ENCODE results near the gene SLTM. TPM values are rescaled to one million over a fixed set of nuclear protein-coding genes. Genes with fewer than 3 reads are reported as not detected.
"Not testable (repeated sequence)": the region's sequence is repeated elsewhere in the genome, so short reads cannot be mapped to it uniquely, and the experiment has no call there.

Gene SLTM
- total RNA-seq: 96.1 TPM

DNA sequence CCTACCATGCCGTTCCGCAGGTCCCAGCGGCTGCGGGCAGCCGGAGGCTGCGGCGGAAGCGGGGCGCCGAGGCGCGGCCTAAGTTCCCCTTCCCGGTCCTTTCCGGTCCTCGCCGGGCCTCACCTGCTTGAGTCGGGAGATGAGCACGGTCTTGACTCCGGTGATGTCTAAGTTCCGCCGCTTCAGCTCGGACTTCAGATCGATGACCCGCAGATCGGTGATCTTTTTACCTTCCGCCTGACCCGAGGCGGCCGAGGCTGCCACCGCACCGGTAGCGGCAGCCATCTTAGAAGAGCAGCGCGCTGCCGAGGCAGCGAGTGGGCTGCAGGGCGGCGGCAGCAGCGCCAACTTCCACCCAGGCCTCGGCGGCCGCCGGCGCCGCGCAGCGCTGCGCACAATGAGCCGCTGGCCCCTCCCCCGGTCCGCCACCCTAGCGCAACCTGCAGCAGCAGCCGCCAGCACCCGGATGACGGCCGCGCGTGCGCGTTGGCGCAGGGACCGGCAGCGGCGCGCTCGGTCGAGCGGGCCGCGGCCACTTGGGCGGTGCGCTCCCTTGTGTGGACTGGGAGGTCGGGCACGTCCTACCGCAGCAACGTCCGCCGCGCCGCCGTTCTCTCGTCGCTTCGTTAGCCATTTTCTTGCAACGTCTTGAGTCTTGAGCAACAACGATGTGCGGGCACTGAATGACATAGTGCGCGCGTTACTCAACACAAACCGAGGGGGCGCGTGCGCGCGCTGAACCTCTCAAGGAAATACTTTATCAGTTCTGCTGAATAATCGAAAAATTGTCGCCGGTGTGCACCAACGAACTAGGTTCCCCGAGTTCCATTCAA, at the start of gene SLTM:
SLTM (minus strand) TSS at position 399 of the 833 bp plus-strand sequence; CDS start at position 285, 114 bp downstream.
- DNase-seq: peak; percentile 89

DNA sequence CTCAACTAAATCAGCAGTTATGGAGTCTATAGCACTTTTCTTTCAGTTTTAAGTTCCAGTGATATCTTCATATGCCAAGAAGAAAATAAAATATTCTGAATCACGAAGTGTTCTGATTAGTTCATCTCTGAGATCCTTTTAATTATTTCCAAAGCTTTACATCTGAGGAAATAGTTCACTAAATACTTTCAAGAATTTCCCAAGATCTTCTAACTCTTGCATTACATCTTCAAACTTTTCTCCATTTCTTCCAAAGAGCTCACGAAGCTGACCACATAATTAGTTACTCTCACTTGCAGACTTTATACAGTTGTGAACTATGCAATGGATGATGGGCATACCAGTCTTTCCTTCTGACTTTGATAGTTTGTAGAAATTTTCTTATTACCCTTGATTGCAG, 49.8 kb upstream of the SLTM start:
- DNase-seq: no peak

DNA sequence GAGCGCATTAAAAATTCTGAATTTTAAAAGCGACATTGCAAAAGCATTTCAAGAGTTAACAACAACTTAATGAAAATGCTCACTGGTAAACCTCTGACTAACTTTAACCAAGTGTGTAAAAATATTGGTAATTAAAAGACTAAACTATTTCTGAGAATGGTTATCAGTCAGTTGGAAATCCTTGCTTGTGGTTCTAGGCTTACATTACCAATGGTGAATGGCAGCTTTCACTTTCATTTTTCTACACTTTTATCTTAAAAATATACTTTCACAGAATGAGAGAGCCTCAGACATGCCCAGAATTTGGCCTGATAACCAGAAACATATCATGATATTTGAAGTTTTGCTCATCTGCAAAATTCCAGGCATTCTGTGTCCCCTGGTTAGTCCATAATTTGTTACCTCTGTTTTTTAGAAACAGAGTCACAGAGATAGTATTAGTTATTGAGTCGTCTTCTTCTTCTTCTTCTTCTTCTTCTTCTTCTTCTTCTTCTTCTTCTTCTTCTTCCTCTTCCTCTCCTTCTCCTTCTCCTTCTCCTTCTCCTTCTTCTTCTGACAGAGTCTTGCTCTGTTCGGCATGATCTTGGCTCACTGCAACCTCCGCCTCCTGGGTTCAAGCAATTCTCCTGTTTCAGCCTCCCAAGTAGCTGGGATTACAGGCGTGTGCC, 48.5 kb upstream of the SLTM start:
- no peak for DNase-seq

DNA sequence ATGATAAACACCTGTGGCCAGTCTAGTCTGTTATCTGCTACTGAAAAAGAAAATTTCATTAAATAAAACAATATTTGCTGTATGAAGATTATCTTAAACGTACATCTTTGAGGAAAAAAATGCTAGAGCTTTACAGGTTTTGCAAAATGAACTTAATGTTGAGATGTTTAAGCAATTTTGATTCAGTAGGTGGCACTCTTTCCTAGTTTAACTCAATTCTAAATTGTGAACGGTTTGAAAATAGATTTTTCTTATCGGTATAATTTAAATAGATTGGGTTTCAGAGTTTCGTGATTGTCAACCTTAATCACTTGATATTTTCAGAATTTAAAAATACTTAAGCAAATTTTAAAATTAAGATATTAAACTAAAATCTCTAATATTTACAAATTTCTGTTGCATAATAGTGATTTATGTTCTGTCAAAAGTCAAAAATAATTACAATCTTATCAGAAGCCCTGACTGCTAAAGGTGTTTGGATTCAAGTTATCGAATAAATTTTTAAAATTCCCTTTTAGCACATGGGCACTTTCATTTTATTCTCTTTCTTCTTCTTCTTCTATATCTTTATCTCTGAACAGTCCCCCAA, 47.0 kb upstream of the SLTM start:
- no peak for DNase-seq

DNA sequence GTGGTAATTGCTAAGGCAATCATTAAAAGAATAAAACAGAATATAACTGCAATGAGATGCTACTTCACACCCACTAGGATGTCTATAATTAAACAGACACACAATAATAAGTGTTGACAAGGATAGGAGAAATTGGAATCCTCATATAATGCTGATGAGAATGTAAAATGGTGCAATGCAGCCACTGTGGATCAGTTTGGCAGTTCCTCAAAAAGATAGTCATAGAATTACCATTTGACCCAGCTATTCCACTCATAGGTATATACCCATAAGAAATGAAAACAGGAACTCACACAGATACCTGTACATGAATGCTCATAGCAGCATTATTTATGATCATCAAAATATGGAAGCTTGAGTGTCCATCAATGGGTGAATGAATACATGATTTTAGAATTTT, 44.4 kb upstream of the SLTM start:
- DNase-seq: no peak

DNA sequence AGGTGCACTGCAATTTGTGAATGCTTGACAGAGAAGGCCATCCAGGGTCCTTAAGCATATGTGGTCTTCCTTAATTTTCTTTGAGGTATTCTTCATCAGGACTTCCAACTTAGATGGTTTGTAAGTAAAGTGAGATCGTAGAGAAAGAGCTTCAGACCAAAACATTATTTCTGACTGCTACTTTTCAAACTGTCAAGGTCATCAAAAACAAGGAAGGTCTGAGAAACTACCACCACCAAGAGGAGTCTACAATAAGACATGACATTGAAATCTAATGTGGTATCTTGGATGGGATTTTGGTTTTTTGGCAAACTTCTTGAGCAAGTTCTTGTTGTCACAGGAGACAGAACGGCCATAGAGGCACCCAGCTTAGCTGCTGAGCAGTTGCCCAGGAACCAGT, 34.0 kb upstream of the SLTM start:
- no peak for DNase-seq

DNA sequence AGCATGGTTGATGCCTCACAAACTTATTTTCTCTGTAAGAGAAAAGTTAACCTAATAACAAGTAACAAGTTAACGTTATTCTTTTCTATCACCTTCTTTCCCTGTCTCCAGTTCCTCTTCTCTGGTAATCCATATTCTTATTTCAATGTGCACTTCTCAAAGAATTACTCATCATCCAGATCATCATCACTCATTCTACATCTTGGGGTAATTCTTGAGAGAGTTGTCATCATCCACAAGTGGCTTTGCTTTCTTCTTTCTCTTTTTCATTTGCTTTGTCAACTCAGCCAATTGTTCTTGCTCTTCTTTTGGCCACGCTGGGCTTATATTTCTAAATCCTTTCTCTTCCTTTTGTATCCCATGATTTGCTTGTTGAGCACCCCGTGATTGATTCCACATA, 33.2 kb upstream of the SLTM start:
- no peak for DNase-seq

DNA sequence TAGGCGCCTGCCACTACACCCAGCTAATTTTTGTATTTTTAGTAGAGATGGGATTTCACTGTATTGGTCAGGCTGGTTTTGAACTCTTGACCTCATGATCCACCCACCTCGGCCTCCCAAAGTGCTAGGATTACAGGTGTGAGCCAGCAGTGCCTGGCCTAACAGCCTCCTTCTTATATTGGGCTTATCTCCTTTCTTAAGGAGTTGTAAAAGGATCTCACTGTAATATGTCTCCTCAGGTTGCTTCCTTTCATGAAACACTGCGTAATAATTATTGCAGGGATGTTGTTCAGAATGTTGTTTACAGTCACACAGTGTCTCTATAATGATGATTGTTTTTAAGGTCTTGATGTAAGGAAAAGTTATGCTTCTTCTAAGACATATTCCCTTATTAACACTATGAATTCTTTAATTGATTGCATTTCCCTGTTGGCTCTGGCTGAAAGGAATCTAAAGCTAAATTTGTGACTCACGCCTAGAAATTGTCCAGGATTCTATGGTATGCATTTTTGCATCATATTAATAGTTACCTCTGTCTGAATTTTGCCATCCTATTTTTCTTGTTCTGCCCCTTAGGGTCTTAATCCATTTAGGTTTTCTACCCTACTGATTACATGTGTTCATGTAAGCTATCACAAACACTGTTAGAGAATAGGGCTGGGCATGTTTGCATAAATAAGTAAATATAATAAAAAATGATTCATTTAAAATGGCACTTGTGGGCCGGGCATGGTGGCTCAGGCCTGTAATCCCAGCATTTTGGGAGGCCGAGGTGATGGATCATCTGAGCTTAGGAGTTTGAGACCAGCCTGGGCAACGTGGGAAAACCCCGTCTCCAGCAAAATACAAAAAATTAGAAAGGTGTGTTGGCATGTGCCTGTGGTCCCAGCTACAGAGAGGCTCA, 29.4 kb upstream of the SLTM start:
- DNase-seq: no peak

DNA sequence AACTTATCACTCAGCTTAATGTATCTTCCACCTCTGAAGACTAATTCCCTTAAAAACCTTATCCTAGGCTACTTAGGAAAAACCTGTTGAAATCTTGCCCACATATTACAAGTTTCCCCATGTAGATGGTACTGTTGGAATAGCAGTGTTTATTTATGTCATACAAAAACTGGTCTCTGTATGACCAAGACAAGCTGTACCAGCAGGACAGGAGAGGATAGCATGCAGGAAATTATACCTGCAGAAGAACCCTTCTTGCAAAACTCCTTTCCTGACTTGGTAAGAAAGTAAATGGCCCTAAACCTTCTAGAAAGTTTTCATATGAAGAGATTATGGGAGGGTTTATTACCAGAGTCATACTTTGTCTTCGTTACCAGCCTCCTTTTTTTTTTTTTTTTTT, 28.7 kb upstream of the SLTM start:
- no peak for DNase-seq

DNA sequence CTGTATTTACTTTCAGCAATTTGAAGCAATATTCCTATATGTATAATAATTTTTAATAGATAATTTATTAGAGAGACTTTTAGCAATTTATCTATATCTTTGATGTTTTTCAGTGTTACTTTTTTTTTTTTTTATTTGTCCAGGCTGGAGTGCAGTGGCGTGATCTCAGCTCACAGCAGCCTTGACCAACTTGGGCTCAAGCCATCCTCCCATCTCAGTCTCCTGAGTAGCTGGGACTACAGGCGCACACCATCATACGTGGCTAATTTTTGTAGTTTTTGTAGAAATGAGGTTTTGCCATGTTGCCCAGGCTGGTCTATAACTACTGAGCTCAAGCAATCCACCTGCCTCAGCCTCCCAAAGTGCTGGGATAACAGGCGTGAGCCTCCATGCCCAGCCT, 25.3 kb upstream of the SLTM start:
- no peak for DNase-seq

DNA sequence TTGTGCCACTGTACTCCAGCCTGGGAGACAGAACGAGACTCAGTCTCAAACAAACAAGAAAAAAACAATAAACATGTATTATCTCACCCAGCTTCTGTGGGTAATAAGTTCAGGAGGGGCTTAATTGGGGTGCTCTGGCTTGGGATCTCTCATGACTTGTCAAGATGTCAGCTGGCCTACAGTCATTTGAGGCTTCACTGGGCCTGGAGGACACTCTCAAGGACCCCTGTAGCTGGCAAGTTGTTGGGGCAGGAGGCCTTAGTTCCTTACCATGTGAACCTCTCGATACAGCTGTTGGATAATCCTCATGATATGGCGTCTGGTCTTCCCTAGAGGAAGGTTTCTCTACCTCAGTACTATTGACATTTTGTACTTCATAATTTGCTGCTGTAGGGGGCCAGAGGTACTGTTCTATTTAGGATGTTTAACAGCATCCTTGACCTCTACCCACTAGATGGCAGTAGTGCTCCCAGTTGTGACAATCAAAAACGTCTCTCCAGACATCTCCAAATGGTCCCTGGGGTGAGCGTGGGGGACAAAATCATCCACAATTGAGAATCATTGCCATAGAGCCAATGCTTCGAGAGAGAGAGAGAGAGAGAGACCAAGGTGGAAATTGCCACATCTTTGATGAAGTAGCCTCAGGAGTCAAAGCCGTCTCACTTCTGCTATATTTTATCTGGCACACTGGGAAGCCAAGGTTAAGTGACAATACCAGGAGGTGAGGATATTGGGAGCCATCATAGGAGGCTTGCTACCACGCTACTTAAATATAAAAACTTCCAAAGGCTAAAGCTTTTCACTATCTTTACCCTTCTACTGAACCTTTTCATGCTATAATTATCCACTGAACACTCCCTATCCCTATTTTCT, 23.9 kb upstream of the SLTM start:
- no peak for DNase-seq

DNA sequence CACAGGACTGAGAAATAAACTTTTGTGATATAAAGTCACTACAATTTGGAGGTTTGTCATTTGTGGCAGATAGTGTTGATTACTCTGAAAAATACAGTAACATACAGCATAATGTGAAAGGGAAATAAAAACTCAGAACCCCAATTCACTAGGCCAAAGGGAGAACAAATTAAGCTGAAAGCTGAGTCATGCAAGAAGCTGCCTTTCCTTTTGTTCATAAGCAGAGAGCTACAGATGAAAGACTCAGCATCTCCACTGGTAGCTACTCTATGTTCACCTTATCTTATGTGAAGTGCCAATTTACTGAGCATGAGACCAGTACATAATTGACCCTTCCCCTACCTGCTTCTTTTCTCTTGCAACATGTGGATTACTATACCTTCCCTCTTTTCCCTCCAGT, 19.3 kb upstream of the SLTM start:
- DNase-seq: no peak

DNA sequence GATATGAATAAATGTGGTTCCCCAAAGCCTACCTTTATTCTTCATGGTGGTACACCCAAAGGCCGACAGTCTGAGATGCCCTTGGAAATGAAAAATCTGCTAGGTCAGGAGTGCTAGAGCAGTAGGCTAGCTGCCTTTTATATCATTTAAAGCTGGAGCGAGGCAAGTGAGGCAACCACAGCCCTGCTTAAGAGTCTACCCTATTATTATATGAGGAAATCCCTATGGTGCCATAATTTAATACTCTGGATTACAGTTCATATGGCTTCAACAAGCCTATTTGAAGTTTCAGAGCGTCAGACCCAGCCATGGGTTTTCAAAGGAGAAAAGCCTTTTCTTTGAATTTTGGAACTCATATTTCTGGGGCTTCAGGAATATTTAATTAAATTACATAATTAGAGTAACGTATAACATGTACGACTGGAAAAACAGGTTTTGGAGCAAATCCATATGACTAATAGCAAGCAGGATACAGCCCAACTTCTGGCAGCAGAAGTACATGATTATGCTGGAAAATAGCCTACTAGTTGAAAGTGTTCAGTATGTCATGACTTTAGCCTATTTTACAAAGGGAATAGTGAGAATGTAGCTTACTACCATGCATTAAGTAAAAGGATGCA, 18.0 kb upstream of the SLTM start:
- DNase-seq: no peak

DNA sequence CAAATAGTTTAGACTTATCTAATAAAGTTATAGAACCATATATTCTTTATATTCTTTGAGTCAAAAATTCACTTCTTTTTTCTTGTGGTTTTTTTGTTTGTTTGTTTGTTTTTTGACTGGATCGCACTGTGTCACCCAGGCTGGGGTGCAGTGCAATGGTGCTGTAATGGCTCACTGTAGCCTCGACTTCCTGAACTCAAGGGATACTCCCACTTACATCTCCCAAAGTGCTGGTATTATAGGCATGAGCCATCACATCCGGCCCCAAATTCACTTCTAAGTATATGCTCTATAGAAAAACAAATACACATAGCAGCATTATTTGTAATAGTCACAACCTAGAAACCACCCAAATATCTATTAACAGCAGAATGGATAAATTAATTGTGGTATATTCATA, 13.7 kb upstream of the SLTM start:
- DNase-seq: no peak

DNA sequence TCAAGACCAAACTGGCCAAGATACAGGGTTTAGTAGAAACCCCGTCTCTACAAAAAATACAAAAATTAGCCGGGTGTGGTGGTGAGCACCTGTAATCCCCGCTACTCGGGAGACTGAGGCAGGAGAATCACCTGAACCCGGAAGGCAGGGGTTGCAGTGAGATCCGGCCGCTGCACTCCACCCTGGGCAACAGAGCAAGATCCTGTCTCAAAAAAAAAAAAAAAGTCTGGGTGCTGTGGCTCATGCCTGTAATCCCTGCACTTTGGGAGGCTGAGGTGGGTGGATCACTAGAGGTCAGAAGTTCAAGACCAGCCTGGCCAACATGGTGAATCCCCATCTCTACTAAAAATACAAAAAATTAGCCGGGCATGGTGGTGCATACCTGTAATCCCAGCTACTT, 1.5 kb upstream of the SLTM start:
- DNase-seq: not testable (repeated sequence)

DNA sequence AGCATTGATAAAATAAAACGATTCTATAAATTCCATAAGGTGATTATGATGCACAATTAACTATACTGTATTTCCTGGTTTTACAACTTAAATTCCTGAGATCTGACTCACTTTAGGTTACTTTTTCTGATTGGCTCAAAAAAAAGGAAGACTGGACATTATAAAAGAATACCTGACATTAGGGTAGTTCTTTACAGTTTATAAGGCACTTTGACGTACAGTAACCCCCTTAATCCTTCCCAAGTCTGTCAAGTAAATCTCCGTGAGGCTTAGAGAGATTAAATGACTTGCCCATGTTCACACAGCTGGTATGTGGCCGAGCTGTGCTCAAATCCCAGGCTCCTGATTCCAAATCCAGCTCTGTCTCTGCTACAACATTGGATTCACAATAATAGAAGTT, 1.0 kb upstream of the SLTM start:
- DNase-seq: no peak

DNA sequence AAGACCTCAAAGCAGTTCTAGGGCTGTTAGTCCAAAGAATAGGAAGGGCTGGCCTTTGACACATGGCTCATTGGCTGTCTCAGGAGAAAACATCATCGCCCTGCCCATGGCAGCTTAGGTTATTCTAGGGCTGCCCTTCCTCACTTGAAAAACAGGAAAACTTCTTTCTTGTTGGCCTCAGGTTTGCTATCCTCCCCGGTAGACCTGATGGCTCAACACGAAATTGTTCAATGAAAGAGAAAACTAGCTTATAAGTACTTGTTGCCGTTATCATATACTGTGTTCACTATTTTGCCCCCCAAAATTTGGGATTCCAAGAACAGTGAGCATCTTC, 602 bp upstream of the SLTM start:
- no peak for DNase-seq

DNA sequence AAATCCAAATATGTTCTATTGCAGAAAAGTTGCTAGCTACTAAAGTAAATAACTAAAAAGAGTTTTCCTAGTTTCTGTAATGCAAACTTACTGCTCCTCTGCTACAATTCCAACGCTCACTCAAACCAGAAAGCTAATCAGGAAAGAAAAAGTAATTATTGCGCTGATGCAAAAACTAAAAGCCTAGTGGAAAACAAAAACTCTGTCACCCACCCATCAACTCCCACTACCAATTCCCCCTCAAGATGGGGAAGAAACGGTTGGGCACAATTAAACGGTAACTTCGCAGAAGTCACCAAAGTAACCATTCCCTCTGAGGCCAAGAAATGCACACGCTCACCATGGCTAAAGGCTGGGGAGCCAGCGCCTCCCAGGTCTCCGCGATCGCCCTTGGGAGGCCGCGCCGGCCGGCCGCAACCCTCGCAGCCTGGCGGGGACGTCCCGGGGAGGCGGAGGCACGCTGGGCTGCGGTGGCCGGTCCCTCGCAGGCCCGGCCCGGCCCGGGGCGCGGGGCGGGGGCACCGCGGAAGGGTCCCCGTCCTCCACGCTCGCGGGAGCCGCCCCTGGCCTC, 684 bp downstream of the SLTM start:
- DNase-seq: no peak

DNA sequence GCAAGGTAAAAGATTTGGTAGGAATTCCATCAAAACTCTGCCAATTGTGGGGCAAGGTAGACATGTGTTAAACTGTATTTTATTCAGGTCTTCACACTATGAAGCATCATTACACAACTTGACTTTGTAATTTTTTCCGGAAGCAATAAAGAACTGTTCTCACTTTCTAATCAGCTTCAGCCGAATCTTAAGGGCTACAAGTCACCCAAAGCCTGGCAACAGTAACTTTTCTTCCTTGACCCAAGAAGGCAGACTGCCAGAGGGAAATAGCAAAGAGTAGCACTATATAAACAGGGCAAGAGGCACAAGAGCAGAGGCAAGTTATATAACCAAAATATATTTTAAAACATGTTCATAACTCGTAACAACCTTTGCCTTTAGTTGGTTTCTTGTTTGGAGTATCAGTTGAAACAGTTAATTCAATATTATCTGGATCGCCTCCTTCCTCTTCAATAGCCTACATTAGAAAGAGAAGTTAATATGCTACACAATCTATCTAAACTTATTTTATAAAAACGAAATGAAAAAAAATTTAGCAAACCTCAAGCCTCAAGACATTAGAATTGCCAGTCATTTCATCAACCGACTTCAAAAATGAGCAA, 1.4 kb downstream of the SLTM start:
- DNase-seq: no peak

DNA sequence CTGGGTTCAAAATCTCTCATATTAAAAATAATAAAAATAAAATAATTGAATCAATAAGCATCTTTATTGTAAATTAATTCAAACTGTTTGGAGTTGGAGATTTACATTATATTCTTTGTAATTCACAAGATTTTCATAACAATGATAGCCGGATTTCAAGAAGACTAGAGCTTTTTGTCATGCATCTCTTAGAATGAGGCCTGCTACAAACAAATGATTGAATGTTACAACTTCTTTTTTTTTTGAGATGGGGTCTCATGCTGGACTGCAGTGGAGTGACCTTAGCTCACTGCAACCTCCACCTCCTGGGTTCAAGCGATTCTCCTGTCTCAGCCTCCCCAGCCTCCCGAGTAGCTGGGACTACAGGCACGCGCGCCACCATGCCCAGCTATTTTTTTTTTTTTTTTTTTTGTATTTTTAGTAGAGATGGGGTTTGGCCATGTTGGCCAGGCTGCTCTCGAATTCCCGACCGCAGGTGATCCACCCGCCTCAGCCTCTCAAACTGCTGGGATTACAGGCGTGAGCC, 3.5 kb downstream of the SLTM start:
- no peak for DNase-seq
